Colon (tissue), 2 donors: ENCODE data around the gene BARHL1.

Experiments used
- FAIRE-seq: peaks from 2 replicates; lab custom pipeline; 2012; peaks lifted over from hg19 to GRCh38; lab: Jason Lieb, UNC
- donor health status: control.
- donor health status: control.

BARHL1 gene

DNA sequence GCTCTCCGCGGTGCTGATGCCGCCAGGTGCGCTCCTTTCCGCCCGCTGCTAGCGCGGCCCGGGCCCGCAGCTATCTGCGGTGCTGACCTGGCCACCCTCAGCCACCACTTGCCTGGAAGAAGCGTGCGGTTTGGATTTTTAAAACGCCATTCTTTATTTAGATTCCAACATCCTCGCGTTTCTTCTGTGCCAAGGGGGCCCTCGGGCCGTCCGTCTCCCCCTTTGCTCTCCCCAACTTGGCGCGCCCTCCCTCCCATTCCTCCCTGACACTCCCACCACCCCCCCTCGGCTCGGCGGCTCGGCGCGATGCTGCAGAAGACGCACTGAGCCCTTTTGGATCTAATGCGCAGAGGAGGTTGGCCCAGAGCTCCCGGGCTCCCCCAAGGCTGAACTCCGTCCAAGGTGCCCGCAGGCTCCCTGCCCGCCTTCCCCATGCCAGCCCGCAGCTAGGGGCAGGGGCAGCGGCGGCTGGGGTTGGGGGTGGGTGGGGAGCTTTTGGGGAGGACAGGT lies at the start of gene BARHL1:
TSS of gene BARHL1 (plus strand) at position 331 of the 510 bp plus-strand sequence. CDS start 192 bp downstream, outside the sequence.
- no peak for FAIRE-seq

DNA sequence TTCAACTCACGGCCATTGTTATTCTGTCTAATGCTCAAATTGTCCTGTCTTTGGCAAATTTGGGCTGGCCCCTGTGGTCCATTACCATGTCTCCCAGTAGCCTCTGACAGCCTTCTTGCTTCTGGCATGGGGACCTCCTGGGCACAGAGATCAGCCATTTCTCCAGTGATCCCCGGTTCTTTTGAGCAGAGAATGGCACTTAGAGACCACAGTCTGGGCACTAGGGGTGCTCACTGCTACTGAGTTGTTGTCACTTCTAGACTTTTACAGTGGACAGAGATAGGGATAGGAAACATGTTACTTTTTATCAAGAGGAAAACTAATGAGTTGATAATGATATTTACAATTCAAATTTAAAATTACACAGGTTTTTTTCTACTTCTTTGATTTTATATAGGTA lies 47.6 kb upstream of the BARHL1 start:
- no peak for FAIRE-seq

DNA sequence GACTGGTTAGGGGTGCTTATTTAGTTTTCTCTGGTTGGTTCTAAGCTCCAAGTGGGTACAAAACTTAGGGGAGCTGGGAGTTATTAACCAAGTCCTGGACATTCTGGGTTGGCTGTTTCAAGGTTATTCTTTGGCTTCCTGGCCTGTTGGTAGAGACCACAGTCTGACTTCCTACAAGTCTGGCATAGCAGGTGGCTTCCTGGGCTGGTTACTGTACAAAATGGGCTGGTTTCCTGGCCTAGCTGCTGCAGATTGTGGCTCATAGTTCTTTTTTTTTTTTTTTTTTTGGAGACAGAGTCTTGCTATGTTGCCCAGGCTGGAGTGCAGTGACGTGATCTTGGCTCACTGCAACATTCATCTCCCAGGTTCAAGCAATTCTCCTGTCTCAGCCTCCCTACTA lies 46.3 kb upstream of the BARHL1 start:
- no peak for FAIRE-seq

DNA sequence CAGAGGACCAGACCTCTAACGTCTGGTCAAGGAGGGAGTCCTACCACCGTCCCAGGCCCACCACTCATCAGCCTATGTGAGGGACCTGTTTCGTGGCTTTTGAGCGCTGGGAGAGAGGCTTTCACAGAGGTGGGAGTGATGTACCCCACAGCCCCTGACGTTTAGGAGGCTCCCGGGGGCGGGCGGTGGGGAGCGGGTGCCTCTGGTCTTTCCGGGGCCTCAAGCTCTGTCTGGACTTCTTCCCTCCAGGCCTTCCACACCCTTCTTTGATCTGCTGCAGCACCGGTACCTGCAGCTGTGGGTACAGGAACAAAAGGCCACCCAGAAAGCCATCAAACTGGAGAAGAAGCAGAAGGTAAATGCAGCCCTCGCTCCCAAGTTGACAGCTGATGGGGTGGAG lies 45.1 kb upstream of the BARHL1 start:
- FAIRE-seq, result no peak

DNA sequence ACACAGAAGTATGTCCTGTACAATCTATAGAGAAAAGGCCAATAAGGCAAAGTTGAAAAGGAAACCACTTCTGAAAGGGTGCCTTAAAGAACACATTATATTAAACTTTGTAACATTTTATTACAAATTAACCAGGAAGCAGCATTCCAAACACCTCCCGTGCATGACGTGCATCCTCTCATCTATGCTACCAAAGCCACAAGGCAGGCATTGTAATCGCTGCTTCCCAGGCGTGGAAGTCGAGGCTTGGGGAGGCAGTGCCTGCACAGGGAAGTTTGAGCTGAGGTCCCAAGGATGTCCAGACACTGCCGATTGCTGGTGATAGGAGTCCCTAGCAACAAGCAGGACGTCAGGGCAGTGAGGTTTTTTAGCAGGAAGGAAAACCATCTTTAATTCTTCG lies 44.3 kb upstream of the BARHL1 start:
- no peak for FAIRE-seq

DNA sequence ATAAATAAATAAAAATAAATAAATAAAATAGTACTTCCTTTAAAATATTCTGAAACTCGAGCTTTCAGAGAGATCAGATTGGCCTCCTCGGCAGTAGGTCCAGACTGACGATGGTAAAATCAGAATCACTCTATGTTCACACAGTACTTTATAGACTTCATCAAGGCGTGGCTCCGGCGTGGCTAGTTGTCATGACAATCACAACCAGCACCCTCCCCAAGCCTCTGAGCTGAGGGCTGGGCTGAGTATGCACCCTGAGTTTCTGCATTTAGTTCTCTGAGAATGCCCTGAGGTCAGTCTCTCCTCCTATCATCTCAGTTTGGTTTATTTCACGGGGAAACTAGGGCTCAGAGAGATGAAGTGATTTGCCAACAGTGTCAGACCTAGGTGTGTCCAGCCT lies 43.3 kb upstream of the BARHL1 start:
- no peak for FAIRE-seq

DNA sequence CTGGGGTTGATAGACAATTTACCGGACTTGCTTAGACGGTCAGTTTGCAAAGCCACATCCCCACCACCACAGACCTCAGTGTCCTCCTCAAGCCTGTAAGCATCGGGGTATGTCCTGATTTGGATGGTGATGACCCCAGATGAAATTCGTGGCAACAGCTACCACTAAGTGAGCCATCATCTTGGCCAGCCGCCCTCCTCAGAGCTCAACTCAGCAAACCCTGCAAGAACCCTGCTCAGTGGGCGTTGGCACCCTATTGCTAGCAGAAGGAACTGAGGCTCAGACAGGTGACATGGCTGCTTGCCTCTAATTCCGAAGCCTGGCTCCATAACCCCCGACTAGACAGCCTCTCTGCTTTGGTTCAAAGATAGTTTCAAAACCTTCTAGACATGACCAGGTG lies 41.4 kb upstream of the BARHL1 start:
- FAIRE-seq, result no peak

DNA sequence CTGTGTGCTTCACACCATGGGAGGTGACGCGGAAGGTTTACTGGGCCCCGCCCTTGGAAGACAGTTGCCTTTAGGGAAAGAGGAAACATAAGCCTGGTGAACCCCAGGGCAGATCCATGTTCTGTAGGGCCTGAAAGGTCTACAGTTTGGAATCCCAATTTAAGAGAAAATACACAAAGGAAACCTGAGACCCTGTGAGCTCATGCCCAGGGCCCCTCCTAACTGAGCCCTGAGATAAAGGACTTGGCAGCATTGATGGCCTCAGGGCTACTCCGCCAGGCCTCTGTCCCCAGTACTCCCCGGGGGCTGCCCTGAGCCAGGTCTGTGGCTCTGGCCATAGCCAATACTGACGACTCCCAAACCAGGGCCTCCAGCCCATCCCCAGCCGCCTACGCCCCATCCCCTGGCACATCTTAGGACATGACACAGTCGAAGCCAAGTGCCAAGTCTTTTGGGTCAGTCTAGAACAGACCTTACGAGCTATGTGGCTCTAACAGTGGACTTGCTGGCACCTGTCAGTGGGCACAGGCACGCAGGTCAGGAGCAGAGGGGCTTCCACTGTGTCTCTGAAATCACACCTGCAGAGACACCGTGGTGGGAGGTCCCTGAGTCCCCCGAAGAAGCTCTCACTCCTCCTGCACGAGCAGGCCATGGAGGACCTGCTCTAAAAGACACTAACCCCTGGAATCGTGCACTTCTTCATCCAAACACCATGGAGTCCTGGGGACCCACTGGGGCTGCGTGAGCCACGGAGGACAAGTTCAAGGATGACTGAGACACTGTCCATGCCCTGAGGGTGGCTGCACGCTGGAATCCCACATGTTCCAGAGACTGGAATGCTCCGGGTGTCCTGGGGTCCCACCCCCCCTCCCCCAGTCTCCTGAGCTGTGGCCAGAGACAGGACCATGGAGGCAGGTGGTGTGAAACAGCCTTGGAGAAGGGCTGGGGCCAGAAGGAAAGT lies 40.3 kb upstream of the BARHL1 start:
- no peak for FAIRE-seq

DNA sequence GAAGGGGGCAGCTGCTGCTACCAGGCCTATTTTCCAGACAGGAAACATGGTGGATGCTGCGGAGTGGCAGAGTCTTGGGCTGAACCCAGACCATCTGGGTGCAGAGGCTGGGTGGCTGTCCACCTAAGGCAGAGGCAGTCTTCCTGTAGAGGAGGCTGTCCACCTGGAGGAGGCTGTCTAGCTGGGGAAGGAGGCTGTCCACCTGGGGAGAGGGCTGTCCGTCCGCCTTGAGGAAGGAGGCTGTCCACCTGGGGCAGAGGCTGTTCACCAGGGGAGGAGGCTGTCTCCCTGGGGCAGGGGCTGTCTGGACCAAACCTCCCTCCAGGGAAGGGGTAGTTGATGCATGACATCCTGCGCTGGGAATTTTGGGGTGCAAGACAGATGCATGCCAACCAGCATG lies 39.2 kb upstream of the BARHL1 start:
- no peak for FAIRE-seq

DNA sequence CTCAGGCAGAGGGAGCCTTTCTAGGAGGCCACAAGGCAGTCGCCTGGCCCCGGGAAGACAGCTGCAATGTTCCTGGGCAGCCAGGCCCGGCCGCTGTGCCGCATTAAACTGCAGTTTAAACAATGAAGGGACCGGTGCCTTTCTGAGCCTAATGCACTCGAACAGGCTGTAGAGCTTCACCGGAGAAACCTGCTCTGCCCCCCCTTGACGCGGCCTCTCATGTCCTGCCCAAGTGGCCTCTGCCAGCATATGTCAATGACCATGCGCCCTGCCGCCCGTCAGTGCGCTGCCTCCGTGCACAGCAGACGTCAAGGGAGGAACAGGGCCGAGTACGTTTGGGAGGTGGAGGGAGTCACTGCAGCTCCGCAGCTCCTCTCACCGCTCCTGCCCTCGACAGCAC lies 38.4 kb upstream of the BARHL1 start:
- no peak for FAIRE-seq

DNA sequence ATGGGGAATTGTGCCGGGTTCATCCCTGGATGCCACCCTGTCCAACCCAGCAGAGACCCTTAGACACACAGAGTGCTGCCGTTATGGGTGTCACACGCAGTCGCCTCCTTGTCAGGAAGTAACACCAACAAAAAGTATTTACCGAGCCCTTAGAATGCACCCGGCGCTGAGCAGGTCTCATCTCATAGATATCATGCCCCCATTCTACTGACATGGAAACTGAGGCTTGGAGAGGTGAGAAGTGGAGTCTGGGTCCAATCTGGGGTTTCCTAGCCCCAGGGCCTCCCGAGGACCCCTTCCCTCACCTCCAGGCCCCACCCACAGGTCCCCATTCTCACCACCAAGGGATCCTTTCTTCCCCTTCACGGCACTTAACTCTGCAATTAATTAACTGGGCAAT lies 36.8 kb upstream of the BARHL1 start:
- FAIRE-seq, result no peak

DNA sequence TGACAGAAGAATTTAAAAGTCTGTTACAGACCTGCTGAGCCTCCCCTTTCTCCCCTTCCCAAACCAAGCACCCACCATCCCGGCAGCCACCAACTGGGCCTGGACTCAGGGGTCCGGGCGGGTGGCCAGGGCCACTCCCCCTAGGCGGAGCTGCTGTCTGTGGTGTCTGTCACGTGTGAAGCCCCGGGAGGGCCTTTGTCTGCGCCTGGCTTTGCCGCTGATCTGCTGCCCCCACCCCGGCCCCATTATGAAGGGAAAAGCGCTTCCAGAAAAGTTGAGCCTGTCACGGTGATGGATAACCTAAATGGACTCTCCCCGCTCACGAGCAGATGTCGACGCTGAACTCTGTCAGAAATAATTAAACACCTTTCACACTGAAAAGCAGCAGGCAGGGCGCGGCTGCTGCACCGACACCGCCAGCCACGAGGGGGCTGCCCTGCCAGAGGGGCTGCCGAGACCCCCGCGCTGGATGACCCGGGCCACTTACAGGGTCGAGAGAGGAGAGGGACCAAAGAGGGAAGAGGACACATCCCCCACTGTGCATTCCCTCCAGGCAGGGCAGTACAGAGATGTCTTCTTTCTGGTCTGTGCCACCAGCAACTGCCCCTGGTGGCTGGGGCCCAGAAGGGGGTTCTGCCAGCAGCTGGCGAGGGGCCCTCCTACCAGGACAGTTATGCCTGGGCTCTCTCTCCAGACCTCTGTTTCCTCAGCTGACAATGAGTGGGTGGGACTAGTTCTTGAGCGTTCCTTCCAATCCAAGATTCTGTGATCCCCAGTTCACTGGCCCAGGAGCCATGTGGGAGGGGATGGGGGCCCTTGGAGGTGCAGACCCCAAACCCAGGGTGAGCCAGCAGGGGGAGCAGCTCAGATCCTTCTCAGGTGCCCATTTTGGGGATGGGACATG lies 36.0 kb upstream of the BARHL1 start:
- FAIRE-seq, result no peak

DNA sequence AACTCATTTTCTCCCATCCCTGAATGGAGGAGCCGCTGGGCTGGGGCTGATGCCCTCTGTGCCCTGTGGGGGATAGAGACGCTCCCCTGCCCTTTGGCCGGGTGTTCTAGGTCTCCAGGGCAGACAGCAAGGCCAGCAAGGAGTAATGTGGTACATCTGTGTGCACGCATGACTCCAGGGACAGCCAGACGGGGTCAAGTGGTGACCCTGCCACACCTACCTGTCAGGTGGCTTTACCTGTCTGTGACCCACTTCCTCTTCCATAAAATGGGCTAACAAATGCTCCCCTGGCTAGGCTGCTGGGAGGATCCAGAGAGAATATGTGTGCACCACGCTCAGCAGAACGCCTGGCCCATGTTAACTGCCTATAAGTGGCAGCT lies 35.4 kb upstream of the BARHL1 start:
- FAIRE-seq, result no peak

DNA sequence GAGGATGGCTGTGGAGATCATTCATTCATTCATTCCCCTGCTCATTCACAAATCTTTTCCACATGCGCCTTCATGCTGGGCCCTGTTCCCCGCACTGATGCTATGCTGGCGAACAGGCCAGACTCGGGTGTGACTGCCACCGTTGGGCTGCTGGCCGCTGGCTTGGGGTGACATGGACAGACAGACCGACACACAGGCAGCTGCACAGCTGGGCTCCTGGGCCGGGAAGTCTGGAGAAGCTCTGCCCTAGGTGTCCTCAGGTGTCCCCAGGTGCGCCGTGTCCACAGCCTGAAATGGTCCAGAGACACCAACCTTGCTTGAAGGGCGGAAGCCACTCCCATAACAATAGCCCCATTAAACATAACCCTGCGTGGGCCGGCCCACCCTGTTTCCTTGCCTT lies 35.0 kb upstream of the BARHL1 start:
- FAIRE-seq, result no peak

DNA sequence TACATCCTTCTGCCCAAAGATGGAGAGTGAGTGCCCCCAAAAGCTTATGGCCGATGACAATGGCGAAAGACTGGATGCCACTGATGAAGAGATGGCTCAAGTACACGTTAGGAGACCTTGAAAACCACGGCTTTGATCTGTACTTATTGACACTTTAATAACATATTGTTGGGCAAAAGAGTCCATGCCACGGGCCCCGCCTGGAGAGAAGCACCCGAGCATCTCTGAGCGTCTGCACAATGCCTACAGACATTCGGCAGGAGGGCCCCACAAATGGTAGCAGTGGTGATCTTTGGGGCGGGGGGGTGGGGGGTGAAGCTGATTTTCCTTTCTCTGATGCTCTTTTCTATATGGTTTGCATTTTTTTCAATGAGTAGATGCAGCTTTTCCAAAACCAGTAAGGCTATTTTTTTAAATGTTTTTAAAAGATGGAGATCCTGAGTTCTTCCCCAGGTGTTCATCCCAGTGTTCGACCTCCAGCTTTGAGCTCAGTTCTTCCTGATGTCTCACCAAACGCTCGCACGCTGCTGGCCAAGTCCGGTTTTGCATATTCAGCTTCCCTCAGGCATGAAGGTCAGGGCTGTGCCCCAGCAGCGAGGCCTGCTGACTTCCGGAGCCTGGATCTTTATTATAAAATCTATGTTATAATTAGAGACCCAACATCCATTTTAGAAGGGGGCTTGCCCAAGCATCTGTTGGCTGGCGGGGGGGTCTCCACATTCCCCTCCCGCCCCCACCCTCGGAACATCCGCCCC lies 34.3 kb upstream of the BARHL1 start:
- no peak for FAIRE-seq

DNA sequence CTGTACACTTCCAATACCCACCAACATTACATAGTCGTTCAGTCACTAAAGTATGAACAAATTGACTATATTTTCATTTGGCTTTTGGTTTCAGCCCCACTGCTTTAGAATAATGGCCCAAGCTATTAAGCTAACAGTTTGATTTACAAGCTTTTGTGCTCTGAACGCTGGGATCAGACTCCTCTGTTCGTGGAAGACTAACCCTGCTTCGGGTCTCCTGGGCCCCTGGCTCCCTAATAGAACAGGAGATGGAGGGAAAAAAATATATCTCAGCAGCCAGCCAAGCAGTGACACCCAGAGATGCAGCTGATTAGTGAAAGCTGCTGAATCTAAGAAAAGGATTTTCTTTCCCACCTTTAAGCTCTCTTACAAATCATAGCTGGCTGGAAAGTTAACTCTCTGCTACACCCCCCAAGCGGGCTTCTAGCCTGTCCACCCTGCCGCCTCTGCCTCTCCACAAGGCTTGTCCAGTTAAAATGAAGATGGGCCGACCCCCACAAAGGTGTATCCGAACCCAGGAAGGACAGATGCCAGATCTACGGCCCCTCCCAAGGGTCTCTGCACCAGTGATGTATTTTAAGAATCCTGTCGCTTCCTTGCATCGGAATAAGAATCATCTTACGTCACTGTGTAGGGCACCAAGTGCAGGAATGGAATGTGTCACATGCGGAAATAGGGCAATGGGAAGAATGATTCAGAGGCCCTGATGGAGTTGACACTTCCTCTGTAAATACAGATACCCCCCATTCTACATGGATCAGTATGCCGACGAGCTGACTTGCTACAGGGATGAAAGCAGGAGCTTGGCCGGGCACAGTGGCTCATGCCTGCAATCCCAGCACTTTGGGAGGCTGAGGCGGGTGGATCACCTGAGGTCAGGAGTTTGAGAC lies 33.4 kb upstream of the BARHL1 start:
- FAIRE-seq, result no peak

DNA sequence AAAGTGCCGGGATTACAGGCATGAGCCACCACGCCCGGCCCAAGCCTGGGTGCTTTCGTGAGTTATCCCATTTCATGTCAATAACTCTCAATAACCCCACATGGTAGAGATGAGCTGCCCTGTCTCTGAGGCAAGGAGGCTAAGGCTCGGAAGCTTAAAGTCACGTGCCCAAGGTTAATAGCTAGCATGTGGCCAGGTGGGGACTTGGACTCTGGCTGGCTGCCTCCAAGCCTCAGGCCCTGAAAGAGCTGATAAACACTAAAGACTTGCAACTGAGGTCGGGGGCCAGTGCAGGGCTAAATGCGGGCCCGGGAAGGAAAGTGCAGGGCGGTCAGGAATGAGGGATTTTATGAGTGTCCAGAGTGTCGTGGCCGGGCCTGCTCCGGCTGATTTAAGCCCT lies 30.9 kb upstream of the BARHL1 start:
- FAIRE-seq, result no peak

DNA sequence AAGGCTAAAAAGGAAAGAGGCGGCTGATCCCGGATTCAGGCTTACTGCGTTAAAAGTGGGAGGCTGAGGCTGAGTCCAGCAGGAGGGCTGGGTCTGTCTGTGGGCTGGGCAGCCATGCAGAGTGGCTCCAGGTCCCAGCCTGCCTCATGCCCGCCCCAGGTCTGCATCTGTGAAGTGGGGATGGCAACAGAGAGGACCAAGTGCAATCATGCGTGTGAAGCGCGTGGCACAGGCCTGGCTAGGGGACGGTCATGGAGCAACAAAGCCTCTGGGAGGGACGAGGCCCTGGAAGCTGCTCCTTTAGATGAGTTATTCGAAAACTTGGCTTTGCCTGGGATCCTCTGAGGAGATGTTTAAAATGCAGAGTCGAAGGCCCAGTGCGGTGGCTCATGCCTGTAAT lies 30.4 kb upstream of the BARHL1 start:
- FAIRE-seq, result no peak

DNA sequence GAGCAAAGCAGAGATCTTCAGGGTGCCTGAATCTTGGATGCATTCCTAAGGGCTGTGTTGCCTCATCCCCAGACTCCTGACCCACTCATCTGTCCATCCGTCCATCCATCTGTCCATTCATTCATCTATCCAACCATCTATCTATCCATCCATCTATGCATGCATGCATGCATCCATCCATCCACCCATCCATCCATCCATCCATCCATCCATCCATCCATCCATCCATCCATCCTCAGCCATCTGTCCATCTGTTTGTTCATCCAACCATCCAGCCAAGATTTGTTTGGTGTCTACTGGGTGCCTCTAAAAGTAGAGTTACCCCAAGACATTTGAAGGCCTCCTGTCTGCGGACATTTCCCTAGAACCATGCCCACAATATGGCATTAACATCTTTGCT lies 27.7 kb upstream of the BARHL1 start:
- no peak for FAIRE-seq

DNA sequence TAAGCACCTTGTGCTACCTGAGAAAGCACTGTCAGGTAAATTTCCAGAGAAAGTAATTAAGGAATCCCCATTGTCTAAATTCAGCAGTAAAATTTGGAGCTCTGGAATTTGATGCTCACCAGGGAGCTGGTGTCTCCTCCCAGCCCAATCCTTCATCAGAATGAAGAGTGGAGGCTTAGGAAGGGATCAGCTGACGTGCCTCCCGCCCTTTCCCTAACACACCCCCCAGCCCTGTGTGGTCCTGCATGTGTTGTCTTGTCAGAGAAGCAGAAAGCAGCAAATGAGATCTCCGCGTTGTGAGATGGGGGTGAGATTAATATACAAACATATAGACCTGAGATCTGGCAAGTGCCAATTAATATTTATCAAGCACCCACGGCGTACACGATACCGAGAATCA lies 26.9 kb upstream of the BARHL1 start:
- no peak for FAIRE-seq

DNA sequence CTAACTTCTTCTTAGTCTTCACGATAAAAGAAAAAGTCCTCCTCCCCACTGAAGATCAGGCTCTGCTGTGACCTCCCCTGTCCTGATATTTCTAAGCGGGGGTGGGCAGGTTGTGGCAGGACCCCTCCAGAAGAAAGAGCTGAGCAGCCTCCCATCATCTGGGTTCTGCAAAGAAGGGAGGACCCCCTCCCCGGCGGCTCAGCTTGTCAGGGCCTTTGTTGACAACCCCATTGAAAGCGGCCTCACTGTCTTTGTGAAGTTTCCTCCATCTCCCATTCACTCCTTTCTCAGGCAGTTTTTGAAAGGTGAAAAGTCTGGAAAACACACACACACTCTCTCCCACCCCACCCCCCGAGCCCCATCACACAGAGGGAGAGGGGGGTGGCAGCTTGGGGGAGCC lies 26.2 kb upstream of the BARHL1 start:
- FAIRE-seq, result no peak
